Peyer's patch (tissue), 4 donors: ENCODE results near the gene IGIP. TPM values are rescaled to one million over a fixed set of nuclear protein-coding genes. Genes with fewer than 3 reads are reported as not detected.
A peak's percentile ranks its signal among the peaks of the same experiment; 100 is the strongest.

Experiments used
- DNase-seq, 3 donors: peaks; one replicate each; pipeline ENCODE4 v3.0.0-alpha.2; 2017 to 2019
- H3K27ac ChIP-seq, 4 donors: fragments of 200-600 bp; sonication (generic); one replicate each; pipeline ENCODE4 v1.5.1; 2016 to 2019
- H3K27me3 ChIP-seq, 2 donors: fragments of 200-600 bp; sonication (generic); one replicate each; pipeline ENCODE4 v1.5.1; 2019
- H3K36me3 ChIP-seq, 3 donors: fragments of 200-600 bp; sonication (generic); one replicate each; pipeline ENCODE4 v1.5.1; 2016 to 2019
- H3K4me1 ChIP-seq, 4 donors: fragments of 200-600 bp; sonication (generic); one replicate each; pipeline ENCODE4 v1.5.1; 2016 to 2019
- H3K4me3 ChIP-seq, 4 donors: fragments of 200-600 bp; sonication (generic); 1 replicate in 3 of 4; 2 replicates in 1 of 4; pipeline ENCODE4 v1.5.1; 2016 to 2019; ENCODE audit warnings: mild to moderate bottlenecking in 1 of 4
- H3K9me3 ChIP-seq, 4 donors: fragments of 200-600 bp; sonication (generic); one replicate each; pipeline ENCODE4 v1.5.1; 2016 to 2019; ENCODE audit warnings: mild to moderate bottlenecking in 1 of 4
- CTCF ChIP-seq, 6 experiments: fragments of 450-650 bp in 4 of 6; fragments of 200-600 bp in 2 of 6; sonication (generic) in 1 of 6; IDR thresholded peaks; one replicate each; pipeline ENCODE4 v1.5.1; 2017 to 2019; ENCODE audit warnings: antibody characterized with exemption in 6 of 6, mild to moderate bottlenecking in 3 of 6, moderate library complexity in 1 of 6
- POLR2A ChIP-seq, 2 donors: fragments of 450-650 bp; IDR thresholded peaks; one replicate each; pipeline ENCODE4 v1.5.1; 2017; ENCODE audit warnings: antibody characterized with exemption in 2 of 2, mild to moderate bottlenecking in 2 of 2, moderate library complexity in 2 of 2
- total RNA-seq, 4 donors: library from RNA; depleted of rRNA; stranded (reverse); fragments of >200 nt; gene quantifications; one replicate each; pipeline ENCODE4 v1.1.0, GENCODE V29; 2016

The IGIP gene
- total RNA-seq, 4 donors from 2014 or later, result 10.2 to 16.5 (median 12.4) TPM

- TF ChIP-seq CTCF (IDR thresholded peaks at IDR 0.05) (no peak), POLR2A (IDR thresholded peaks at IDR 0.05) (no peak)
- Histone ChIP-seq H3K9me3 (no peaks in the 10 kb centered on the region), H3K4me3 (no peak overlapping the region), H3K36me3 (no peaks in the 10 kb centered on the region), H3K4me1 (peaks cover 0 to 16% (median 0%) of the 10 kb centered on the region in 4 donors), H3K27me3 (no peaks in the 10 kb centered on the region), H3K27ac (no peak overlapping the region)
- no peak for DNase-seq
Measured at GRCh38 chr5:140169410-140169809, 43.7 kb downstream of the IGIP start.

- H3K4me1 ChIP-seq, result peaks cover 0 to 12% (median 0%) of the 10 kb centered on the region in 4 donors
- H3K27ac ChIP-seq, result no peak overlapping the region
- no peak overlapping the region for H3K4me3 ChIP-seq
- H3K9me3 ChIP-seq, result peaks cover 0 to 4% (median 0%) of the 10 kb centered on the region in 4 donors
- no peak for TF ChIP-seq POLR2A (IDR thresholded peaks at IDR 0.05)
- no peak for TF ChIP-seq CTCF (IDR thresholded peaks at IDR 0.05)
- DNase-seq, result no peak
- H3K27me3 ChIP-seq, result no peaks in the 10 kb centered on the region
- no peaks in the 10 kb centered on the region for H3K36me3 ChIP-seq
Measured at GRCh38 chr5:140172483-140172882, 46.7 kb downstream of the IGIP start.

GRCh38 chr5:140174014-140174413, 48.3 kb downstream of the IGIP start:
- Histone ChIP-seq H3K27ac (peak overlapping the region in 1 of 4 donors; percentile 91), H3K27me3 (no peaks in the 10 kb centered on the region), H3K9me3 (peaks cover 0 to 4% (median 0%) of the 10 kb centered on the region in 4 donors), H3K36me3 (no peaks in the 10 kb centered on the region), H3K4me3 (peak overlapping the region in 1 of 4 donors; percentile 94), H3K4me1 (peaks cover 0 to 13% (median 0%) of the 10 kb centered on the region in 4 donors)
- no peak for TF ChIP-seq POLR2A (IDR thresholded peaks at IDR 0.05)
- TF ChIP-seq CTCF (IDR thresholded peaks at IDR 0.05), result no peak
- no peak for DNase-seq

GRCh38 chr5:140174465-140175366, 49.0 kb downstream of the IGIP start, which contains the start of gene CYSTM1:
Gene CYSTM1 (plus strand): TSS chr5:140175188. CDS start chr5:140194466, 19,278 bp downstream.
- peak within 1 kb of the TSS; percentile 91 to 100 (median 98) for H3K27ac ChIP-seq
- H3K36me3 ChIP-seq, result no peaks in the 10 kb centered on the region
- TF ChIP-seq POLR2A (IDR thresholded peaks at IDR 0.05), result peak; percentile 97
- TF ChIP-seq CTCF (IDR thresholded peaks at IDR 0.05), result no peak
- no peaks in the 10 kb centered on the region for H3K27me3 ChIP-seq
- DNase-seq, result peak; percentile 96 to 99 (median 99)
- H3K4me3 ChIP-seq, result peak within 1 kb of the TSS; percentile 87 to 97 (median 92)
- H3K9me3 ChIP-seq, result peaks cover 0 to 4% (median 0%) of the 10 kb centered on the region in 4 donors
- peaks cover 0 to 14% (median 0%) of the 10 kb centered on the region in 4 donors for H3K4me1 ChIP-seq

GRCh38 chr5:140175367-140176030, 49.8 kb downstream of the IGIP start:
- H3K9me3 ChIP-seq, result peaks cover 0 to 4% (median 0%) of the 10 kb centered on the region in 4 donors
- no peak for TF ChIP-seq POLR2A (IDR thresholded peaks at IDR 0.05)
- TF ChIP-seq CTCF (IDR thresholded peaks at IDR 0.05), result peak in 4 of 6 experiments; percentile 25 to 43 (median 38)
- H3K27me3 ChIP-seq, result no peaks in the 10 kb centered on the region
- H3K4me3 ChIP-seq, result peak overlapping the region; percentile 87 to 97 (median 92)
- peak; percentile 75 to 89 (median 87) for DNase-seq
- peak overlapping the region; percentile 91 to 100 (median 98) for H3K27ac ChIP-seq
- no peaks in the 10 kb centered on the region for H3K36me3 ChIP-seq
- H3K4me1 ChIP-seq, result peaks cover 0 to 22% (median 0%) of the 10 kb centered on the region in 4 donors
